GM19351 (cell line): ENCODE measurements around the gene FAM120A.
A peak's percentile ranks its signal among the peaks of the same experiment; 100 is the strongest.
"Not testable (repeated sequence)": the region's sequence is repeated elsewhere in the genome, so short reads cannot be mapped to it uniquely, and the experiment has no call there.

Source experiments
- ATAC-seq: cut with Tn5 transposase; IDR thresholded peaks from one replicate; pipeline ENCODE4 v1.9.1; 2021; ENCODE audit warnings: mild to moderate bottlenecking, moderate library complexity; ENCODE audit not compliant: unreplicated experiment

The FAM120A gene, protein sequence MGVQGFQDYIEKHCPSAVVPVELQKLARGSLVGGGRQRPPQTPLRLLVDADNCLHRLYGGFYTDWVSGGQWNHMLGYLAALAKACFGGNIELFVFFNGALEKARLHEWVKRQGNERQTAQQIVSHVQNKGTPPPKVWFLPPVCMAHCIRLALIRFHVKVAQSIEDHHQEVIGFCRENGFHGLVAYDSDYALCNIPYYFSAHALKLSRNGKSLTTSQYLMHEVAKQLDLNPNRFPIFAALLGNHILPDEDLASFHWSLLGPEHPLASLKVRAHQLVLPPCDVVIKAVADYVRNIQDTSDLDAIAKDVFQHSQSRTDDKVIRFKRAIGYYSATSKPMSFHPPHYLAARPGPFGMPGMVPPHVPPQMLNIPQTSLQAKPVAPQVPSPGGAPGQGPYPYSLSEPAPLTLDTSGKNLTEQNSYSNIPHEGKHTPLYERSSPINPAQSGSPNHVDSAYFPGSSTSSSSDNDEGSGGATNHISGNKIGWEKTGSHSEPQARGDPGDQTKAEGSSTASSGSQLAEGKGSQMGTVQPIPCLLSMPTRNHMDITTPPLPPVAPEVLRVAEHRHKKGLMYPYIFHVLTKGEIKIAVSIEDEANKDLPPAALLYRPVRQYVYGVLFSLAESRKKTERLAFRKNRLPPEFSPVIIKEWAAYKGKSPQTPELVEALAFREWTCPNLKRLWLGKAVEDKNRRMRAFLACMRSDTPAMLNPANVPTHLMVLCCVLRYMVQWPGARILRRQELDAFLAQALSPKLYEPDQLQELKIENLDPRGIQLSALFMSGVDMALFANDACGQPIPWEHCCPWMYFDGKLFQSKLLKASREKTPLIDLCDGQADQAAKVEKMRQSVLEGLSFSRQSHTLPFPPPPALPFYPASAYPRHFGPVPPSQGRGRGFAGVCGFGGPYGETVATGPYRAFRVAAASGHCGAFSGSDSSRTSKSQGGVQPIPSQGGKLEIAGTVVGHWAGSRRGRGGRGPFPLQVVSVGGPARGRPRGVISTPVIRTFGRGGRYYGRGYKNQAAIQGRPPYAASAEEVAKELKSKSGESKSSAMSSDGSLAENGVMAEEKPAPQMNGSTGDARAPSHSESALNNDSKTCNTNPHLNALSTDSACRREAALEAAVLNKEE

DNA sequence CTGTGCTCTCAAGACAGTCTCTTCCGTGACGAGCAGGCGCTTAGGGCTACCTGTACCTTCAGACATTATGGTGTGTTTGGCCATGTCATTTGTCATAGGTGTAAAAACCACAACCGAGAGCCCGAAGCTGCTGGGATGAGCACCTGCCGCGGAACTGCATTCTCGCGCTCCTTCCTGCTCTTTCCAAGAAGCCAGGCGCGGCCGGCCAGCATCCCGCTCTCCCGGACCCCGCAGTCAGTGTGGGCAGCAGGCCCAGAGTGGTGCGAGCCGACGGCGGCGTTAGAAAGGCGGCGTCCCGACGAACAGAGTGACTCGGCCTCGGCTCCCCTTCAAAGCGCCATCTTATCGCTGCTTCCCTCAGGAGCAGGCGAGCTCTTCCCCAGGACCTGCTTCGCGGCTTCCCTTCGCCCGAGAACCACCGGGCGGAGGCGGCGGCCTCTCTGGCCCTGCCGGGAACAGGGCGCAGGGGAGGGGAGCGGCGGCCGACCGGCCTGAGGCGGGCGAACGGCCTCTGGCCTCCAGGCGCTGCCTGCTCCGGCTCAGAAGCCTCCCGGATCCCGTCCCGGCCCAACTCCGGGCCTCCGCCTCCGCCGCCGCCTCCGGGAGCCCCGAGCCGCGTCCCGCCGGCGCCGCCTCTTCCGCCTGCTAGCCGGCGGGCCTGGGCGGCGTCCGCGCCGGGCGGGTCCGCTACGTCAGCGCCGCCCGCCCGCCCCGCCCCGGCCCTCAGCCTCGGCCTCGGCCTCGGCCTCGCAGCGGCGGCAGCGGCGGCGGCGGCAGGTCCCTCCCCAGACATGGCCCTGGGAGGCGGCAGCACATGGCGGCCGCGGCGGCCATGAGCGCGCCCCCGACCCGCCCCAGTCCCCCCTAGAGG is at the start of gene FAM120A:
Gene FAM120A (plus strand): TSS at position 741 of the 871 bp plus-strand sequence. CDS start 231 bp downstream, outside the sequence.
- ATAC-seq = peak; percentile 50

DNA sequence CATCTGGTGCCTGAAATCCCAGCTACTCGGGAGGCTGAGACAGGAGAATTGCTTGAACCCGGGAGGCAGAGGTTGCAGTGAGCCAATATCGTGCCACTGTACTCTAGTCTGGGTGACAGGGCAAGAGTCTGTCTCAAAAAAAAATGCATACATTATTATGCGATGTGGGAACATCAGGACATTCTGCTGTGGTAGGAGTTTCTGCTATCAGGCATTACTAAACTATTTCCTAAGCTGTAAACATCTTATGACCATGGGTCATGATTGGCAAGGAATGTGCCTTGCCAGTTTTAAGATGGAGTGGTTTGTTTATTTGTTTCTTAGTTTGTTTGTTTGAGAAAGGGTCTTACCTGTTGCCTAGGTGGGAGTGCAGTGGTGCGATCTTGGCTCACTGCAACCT is 45.1 kb upstream of the FAM120A start:
- ATAC-seq = no peak

DNA sequence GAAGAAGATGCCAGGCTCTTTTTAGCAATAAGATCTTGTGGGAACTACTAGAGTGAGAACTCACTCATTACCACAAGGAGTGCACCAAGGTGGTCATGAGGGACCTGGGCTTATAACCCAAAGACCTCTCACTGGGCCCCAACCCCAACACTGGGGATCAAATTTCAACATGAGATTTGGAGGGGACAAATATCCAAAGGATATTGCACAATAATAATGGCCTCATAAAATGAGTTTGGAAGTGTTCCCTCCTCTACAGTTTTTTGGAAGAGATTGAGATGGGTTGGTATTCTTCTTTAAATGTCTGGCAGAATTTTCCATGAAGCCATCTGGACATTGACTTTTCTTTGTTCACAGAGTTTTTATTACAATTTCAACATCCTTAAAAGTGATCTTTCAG is 38.0 kb upstream of the FAM120A start:
- no peak for ATAC-seq

DNA sequence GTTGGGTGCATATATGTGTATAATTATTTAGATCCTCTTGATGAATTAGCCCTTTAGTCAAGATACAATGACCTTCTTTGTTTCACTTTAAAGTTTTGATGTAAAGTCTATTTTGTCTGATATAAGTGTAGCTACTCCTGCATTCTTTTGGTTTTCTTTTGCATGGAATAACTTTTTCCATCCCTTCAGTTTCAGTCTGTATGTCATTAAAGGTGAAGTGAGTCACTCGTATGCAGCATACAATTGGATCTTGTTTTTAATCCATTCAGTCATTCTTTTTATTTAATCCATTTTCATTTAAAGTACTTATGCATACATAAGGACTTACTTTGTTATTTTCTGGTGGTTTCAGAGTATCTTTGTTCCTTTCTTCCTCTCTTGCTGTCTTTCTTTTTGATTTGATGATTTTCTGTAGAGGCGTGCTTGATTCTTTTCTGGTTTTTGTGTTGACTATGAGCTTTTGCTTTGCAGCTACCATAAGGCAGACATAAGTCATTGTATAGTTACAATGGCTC is 36.3 kb upstream of the FAM120A start:
- ATAC-seq = no peak

DNA sequence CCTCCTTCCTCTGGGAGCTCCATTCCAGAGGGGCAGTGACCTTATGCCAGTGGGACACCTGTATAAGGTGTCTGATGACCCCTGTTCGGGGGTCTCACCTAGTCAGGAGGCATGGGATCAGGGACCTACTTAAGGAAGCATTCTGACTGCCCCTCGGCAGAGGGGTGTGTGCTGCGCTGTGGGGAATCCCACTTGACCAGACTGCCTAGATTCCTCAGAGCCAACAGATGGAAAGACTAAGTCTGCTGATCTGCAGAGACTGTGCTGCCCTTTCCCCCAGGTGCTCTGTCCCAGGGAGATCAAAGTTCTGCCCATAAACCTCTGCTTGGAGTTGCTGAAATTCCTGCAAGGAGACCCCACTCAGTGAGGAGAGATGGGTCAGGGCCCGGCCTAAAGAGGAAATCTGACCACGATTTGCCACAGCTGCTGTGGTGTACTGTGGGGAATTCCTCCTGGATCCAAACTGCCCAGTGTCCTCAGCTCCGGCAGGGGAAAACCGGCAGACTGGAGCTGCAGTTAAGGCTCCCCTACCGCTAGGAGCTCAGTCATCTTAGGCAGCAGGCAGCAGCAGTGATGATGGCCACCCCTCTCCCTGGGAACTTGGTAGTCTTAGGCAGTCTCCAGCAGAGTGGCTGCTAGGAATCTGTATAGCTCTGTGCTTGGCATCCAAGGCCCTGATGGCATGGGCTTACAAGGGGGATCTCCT is 34.8 kb upstream of the FAM120A start:
- no peak for ATAC-seq

DNA sequence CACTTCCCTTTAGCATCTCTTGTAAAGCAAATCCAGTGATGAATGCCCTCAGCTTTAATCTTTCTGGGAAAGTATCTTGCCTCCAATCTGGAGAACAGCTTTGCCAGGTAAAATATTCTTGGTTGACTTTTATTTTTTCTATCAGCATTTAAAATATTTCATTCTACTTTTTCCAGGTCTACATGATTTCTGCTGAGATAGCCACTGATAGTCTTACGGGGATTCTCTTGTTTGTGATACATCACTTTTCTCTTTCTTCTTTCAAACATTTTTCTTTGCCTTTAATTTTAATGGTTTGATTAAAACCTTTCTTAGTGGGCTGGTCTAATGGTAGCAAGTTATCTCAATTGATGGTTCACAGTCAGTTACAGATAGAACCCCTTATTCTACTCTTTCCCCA is 33.9 kb upstream of the FAM120A start:
- no peak for ATAC-seq

DNA sequence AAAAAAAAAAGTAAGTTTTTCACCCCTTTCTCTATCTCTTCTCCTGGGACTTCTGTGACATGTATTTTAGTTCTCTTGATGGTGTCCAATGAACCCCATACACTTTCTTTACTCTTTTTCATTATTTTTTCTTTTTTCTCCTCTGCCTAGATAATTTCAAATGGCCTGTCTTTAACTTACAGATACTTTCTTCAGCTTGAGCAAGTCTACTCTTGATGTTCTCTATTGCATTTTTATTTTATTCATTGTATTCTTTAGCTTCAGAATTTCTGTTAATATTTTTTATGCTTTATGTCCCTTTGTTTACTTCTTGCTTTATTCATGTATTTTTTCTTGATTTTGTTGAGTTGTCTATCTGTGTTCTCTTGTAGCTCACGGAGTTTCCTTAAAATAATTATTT is 32.5 kb upstream of the FAM120A start:
- ATAC-seq = no peak

DNA sequence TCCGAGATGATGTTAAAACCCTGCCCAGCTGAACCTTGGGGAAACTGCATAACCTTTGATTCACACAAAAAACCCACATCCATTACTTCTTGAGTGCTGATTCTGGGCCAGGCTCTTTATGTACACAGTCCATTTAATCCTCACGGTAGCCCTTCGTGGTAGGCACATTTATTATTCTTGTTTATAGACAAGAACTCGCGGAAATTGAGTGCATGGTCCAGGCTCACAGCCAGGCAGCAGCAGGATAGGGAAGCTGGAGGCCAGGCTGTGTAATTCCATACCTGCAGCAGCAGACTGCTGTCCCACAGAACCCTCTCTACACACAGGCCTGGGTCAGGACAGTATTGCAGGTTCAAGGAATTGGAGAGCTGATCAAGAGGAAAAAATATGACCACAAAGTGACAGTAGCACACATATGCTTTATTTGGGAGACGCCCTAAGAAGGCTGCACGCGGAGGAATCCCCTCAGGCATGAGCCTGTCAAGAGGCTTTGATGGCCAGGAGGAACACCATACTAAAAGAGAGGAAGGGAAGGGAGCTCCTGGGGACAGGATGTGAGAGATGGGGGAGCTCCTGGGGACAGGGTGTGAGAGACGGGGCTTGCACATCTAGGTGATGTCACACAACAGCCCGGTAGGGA is 28.4 kb upstream of the FAM120A start:
- ATAC-seq = no peak

DNA sequence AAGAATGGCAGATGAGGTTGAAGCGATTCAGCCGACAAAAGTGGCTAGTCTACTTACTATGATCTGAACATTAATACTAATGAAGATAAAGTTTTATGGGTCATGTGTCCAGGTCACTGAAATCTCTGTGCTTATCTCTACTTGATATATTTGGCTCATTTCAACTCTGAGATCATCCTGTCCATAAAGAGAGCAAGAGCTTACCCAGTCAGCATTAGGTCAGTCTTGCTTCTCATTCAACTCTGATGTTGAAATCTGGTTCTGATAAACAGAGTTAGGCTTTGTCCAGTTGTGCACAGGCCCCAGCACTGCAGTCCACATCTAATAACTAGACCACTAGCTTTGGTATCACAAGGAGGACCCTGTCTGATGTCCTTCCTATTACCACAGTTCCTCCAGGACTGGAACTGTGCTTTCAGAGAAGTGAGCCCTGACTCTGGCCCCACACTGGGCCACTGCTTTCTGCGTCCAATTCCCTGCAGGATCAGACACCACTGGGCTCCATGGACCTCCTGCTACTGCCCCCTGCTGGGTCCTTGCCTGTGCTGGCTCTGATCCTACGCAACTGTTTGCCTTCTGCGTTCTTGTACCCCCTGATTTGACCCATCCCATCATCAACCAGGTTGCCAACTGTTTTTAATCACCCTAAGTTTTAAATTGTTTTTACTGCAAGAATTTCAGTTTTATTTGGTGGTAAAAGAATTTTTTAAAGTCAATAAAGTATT is 23.7 kb upstream of the FAM120A start:
- ATAC-seq = no peak

DNA sequence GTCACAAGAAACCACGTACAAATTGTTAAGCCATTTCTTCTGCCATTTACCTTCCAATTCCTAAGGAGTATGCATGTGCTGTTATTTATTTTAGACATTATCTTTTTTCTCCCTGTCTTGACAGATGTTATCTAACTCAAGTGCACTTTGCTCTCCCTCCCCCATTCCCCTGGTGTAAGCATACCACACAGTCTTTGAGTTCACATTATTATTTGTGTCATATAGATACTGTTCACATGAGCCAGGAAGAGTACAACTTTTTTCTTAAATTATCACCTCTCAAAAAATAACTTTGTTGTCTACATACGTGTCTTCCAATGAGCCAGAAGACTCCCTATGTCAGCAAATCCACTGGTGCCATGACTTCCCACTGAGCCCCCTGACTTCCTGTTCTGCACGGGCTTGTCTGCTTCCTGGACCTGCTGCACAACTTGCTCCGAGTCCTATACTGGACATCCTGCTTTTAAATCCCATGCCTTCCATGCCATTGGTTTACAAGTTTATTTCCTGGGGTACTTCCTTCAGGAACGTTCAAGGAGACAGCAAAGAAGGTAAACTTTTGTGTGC is 19.9 kb upstream of the FAM120A start:
- ATAC-seq = no peak

DNA sequence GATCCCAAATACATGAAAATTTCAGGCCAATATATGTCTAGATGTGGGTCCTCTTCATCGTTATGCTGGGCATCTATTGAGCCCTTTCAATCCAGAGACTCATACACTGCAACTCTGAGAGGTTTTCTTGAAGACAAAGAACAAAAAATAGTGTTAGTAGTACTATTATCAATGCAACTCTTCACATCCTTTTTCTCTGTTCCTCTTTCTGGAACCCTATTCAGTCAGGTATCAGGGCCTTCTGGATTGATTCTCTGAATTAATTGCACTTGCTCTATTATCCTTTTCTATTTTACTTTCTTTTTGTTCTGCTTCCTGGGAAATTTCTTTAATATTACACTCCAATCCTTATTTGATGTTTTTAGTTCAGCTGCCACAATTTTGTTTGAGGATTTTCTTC is 18.5 kb upstream of the FAM120A start:
- ATAC-seq = no peak

DNA sequence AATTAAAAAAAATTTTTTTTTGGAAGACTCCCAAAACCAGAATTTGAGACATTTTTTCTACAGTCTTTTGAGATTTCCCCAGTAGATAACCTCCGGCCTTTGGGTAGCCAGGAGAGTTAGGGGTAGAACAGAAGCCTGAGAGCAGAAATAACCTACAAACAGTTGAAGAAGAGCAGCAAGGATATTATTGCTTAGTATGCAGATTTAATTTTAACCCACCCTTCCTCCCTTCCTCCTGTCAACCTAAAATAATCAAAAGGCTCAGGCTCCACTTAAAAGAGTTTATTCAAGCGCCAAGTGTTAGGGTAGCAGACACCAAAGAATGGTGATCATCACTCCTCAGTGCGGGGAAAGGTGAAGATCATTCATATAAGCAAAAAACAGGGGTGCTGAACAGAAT is 17.4 kb upstream of the FAM120A start:
- ATAC-seq = no peak

DNA sequence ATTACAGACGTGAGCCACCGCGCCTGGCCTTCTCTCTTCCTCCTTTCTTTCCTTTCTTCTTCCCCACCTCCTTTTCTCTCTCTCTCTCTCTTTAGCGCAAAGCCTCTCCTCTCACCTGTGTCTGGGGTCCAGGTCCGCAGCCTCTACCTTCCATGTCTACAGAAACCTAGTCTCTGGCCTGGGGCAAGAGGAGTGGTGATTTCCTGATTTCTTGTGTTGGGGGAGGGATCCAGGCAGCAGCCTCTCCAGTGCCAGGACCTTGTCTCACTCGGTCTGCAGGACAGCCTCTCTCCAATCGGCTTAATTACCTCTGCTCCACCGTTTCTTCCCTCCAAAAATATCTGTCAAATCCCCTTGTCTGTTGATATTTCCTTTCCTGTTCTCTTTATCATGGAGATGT is 16.1 kb upstream of the FAM120A start:
- no peak for ATAC-seq

DNA sequence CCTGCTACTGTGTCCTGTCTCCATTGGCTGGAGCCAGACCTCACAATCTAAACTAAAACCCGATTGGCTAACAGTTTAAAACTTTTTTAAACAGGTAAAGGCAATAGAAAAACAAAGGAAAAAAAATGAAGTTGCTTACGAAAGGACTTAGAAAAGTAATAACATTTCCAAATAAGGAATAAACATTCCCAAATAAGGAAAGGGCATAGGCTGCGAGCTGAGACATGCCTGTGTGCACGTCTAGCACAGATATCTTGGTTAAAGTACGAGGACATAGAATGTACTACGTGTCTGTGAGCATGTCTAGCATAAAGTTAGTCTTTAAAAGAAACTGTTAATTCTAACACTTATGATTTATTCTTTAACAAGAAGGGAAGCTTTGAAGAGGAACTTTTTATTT is 15.3 kb upstream of the FAM120A start:
- no peak for ATAC-seq

DNA sequence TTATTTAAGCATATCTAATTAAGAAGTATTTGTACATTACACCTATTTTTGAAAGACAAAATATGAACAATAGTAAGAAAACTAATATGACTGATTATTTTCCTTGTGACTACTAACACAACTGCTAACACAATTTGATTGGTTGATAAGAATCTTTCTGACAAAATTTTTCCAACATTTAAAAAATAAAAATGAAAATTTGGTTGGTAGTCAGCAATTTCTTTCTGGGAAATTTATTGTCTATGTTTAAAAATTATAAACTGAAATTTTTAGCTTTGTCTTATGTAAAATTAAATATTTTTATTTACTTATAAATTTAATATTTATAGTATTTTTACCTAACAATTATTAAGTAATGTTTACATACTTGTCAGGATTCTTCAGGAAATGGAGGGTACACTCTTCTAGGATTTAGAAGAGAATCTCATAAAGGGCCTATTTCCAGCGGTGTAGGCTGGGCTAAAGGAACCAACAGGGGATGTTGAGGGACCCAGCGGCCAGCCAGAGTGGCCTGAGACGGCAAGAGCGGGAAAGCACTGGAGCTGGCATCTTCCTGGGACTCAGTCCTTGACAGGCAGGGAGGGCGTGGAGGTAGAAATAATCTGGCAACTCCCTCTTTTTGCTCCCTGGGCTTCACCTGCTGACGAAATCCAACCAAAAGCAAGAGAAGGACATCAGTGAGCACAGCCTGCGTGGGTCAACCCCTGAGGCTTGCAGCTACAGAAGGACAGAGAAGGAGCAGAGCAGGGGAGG is 14.7 kb upstream of the FAM120A start:
- no peak for ATAC-seq

DNA sequence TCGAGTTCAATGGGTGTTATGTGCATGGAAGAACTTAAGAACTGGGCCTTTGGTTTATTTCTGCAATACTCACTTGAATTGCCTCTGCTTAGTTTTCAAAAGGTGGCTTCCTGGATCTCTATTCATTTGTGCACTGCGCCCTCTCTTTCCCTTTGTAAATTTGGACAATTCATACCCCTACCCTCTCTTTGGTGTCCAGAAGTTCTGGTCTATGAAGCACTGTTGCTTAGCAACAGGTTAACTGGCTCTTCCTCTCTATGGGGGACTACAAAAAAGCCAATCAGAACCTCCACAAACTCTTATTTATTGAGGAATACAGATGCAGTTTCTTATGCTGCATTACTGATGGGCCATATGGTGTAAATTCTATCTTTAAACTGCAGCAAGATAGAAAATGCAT is 13.5 kb upstream of the FAM120A start:
- ATAC-seq = no peak

DNA sequence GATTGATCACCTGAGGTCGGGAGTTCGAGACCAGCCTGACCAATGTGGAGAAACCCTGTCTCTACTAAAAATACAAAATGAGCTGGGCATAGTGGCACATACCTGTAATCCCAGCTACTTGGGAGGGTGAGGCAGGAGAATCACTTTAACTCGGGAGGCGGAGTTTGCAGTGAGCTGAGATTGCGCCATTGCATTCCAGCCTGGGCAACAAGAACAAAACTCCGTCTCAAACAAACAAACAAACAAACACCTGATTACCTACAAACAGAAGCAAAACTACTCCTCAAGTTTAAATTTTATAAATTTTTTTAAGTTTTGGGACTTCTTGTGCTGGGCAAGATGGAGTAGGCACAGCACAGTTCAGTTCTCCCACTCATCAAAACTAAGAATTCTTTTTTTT is 12.2 kb upstream of the FAM120A start:
- ATAC-seq = not testable (repeated sequence)
